NCI-H2171 treated with DMSO at 0.1 percent for 48 hours (cell line): ENCODE data around the gene CD151.

ENCODE experiments used
- DNase-seq: peaks from one replicate; lab custom pipeline; 2025; lab: John Stamatoyannopoulos, UW

Gene CD151

GRCh38 chr11:871472-871871, 38.7 kb downstream of the CD151 start:
- DNase-seq = no peak

DNA sequence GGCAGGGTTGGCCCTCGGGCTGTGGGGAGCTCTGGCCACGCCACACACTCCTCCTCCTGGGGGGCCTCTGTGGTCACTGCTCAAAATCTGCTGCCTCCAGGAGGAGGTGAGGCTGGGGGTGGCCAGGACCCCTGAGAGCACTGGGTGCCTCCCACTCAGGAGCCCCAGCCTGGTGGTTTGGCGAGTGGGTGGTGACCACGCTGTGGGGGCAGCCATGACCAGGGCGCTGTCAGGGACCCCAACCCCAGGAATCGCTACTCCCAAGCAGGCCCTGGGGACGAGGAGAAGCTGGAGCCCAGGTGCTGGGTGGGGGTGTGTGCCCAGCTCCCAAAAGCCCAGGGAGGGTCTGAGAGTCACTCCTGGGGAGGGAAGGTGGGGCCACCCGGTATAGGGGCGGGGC, 40.0 kb downstream of the CD151 start:
- DNase-seq = no peak

DNA sequence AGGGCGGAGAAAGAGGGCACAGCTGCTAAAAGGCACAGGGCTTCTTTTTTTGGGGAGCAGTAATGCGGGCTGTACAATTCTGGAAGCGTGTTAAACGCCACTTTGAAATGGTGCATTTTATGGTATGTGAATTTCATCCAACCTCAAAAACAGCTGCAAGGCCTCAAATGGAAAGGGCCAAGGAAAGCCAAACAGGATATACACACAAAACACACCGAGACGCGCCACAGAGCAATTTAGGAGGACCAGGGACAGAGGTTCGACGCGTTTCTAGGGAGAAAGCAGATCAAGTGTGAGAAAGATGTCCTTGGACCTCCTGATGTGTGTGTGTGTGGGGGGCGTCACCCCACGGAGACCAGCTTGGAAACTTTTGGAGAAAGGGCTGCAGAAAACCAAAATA, 41.0 kb downstream of the CD151 start:
- DNase-seq = no peak

GRCh38 chr11:875203-875602, 42.5 kb downstream of the CD151 start:
- DNase-seq = no peak

DNA sequence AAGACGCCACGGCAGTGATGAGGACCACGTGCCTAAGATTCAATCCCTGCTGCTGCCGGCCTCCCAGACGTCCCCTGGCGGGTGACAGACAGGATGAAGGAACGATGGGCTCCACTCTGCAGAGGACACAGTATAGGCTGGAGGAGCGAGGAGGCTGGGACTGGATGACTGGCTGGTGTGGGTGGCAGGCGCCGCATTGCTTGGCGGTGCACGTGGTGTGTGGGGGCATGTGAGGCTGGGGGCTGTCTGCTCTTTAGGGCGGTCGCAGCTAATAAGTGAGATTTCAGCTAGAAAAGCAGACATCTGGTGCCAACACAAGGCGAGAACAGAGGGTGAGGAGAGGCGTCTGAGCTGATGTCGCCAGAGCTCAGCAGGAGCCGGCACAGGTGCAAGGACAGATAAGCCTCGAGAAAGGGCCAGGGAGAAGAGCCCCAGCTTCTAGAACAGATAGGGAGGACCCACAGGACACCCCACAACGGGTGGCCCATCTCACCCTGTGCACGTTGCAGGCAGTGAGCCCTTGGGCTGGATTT, 43.1 kb downstream of the CD151 start:
- DNase-seq = peak; percentile 67

DNA sequence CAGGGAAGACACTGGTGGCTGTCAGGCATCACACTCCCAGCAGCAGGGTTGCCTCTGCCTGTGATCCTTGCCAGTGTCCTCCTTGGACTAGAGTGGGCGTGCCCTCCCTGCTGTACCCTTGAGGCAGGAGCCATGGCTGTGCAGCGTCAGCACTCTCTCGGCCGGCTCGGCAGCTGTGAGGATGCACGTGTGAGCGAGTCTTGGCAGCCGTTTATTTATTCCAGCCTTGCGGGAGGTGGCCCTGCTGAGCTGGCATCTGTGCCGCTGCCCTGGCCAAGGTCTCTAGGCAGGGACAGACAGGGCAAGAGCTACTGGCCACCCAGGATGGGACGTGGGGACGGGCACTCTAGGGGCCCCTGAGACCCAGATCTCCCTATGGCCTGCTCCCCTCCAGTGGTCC, 43.8 kb downstream of the CD151 start:
- DNase-seq = peak; percentile 62

DNA sequence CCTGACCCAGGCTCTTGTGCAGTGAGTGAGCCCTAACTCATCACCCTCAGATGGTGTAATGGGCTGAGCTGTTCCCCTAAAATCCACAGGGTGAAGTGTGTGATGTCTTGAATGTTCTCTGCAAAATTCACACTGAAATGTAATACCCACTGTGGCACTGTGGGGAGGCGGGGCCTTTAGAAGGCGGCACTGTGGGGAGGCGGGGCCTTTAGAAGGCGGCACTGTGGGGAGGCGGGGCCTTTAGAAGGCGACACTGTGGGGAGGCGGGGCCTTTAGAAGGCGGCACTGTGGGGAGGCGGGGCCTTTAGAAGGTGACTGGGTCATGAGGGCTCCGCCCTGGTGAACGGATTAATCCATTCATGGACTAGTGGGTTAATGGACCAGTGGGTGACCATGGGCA, 44.8 kb downstream of the CD151 start:
- DNase-seq = no peak

GRCh38 chr11:880447-880846, 47.7 kb downstream of the CD151 start:
- no peak for DNase-seq

DNA sequence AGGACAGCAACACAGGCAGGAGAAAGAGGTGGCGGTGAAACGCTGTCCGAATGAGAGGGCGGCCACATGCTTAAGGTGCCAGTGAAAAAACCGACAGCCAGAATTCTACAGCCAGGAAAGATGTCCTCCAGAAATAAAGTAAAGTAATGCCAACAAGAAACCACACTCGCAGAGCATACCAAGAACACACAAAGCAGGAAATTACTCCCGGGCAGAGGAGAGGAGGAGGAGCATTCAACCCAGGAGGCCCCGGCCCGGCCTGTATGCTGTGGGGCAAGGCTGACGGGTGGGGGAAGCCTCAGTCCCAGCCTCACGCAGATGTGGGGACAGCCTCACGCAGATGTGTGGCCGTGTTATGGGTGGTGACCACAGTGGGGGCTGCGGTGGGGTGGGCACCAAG, 49.8 kb downstream of the CD151 start:
- no peak for DNase-seq

GRCh38 chr11:883527-883926, 50.8 kb downstream of the CD151 start:
- DNase-seq = no peak

GRCh38 chr11:884578-885070, 51.9 kb downstream of the CD151 start:
- no peak for DNase-seq

GRCh38 chr11:886568-886967, 53.8 kb downstream of the CD151 start:
- no peak for DNase-seq

- DNase-seq = no peak
Measured at GRCh38 chr11:887589-887988, 54.8 kb downstream of the CD151 start.
